Activated CD4-positive, alpha-beta memory T cell treated with anti-CD3 and anti-CD28 coated beads for 36 hours (primary cell): ENCODE results near the gene SPSB4. TPM values are rescaled to one million over a fixed set of nuclear protein-coding genes. Genes with fewer than 3 reads are reported as not detected.

Experiments
- CTCF ChIA-PET: fragments of 350-600 bp; sonication (Branson Sonifier 250); formaldehyde crosslinking; loops from one replicate; lab custom pipeline; 2021; ENCODE audit warnings: antibody characterized with exemption, inconsistent platforms; lab: Charles Lee
- POLR2A ChIA-PET: fragments of 350-600 bp; sonication (Branson Sonifier 250); formaldehyde crosslinking; loops from one replicate; lab custom pipeline; 2021; ENCODE audit warnings: antibody characterized with exemption; lab: Charles Lee
- DNase-seq: peaks from one replicate; pipeline ENCODE4 v3.0.0-alpha.2; 2020
- H3K27ac Mint-ChIP-seq: one replicate; pipeline ENCODE4 v1.8.0; 2021; ENCODE audit warnings: mixed read lengths
- H3K27me3 Mint-ChIP-seq: one replicate; pipeline ENCODE4 v1.8.0; 2021; ENCODE audit warnings: mixed read lengths
- H3K36me3 Mint-ChIP-seq: one replicate; pipeline ENCODE4 v1.8.0; 2021; ENCODE audit warnings: mixed read lengths
- H3K4me1 Mint-ChIP-seq: one replicate; pipeline ENCODE4 v1.8.0; 2021; ENCODE audit warnings: low read depth, mixed read lengths
- H3K4me3 Mint-ChIP-seq: one replicate; pipeline ENCODE4 v1.8.0; 2021; ENCODE audit warnings: mild to moderate bottlenecking, mixed read lengths
- H3K9me3 Mint-ChIP-seq: one replicate; pipeline ENCODE4 v1.8.0; 2021; ENCODE audit warnings: mixed read lengths
- intact Hi-C: fragments of 100-400 bp; cut with micrococcal nuclease; formaldehyde crosslinking; loops from one replicate; pipeline ENCODE4 v1.15.1; 2023
- total RNA-seq, 2 experiments: library from RNA; stranded (reverse); gene quantifications; one replicate each; pipeline ENCODE4 v1.2.3, GENCODE V29; 2021

The SPSB4 gene
- total RNA-seq, 2 experiments from 2014 or later = not detected

DNA sequence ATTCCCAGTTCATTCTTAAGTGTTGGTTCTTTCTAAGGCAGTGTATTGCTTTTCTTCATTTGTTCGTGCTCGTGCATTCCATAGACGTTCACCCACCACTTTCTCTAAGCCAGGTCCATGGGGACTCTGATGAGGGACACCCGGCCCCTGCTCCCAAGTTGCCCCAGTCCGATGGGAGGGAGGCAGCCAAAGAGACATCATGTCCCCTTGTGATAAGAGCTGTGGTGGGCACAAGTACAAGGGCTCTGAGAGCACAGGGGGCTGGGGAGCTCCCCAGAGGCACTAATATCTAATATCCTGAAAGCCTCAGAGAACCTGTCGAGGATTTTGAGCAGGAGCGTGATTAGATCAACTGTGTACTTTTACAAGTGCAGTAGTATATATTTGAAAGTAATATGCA lies 6.3 kb downstream of the SPSB4 start:
- Mint-ChIP-seq H3K4me3 (no peak overlapping the region), H3K4me1 (peaks cover 1% of the 10 kb centered on the region), H3K9me3 (peaks cover 5% of the 10 kb centered on the region), H3K27me3 (peaks cover 14% of the 10 kb centered on the region), H3K27ac (no peak overlapping the region), H3K36me3 (no peaks in the 10 kb centered on the region)
- ChIA-PET CTCF (no interaction called here), POLR2A (no interaction called here)
- intact Hi-C loops = no loop called here
- DNase-seq = no peak

DNA sequence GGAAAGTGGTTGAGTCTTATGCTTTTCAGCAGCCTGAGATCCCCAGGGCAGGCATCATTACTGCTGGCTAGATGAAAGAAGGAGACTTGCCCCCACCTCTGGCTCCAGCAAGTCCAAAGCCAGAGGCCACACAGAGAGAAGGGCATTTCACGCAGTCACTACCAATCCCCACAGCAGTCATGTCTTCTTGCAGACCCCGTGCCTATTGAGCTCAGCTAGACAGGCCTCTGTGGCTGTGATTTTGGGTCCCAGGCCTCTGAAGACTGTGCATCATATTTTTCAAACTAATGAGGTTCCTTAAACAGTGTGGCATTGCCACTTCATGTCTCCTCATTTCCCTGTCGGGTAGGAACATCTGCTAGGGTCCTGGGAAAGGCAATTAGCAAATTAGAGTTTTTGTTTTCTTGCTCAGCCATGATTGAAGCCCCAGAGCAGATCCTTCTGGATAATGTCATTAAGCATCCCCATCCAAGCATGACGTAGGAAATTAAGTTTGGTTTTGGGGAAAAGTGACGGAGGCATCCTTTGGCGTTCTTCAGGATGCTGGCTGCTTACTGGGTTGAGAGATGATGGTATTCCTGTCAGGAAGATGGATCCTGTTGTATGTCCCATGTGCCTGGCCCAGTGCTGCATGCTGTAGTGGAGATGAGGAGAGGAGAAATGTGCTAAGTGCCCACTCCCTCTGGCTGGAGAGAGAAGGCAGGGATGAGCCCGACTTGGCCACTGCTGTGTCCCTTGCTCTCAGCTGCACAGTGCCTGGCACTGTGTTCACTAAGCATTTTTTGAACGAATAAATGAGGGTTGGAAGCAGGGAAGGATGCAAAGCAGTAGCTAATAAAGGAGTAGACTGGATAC lies 7.0 kb downstream of the SPSB4 start:
- DNase-seq = no peak
- H3K36me3 Mint-ChIP-seq = no peaks in the 10 kb centered on the region
- peaks cover 5% of the 10 kb centered on the region for H3K9me3 Mint-ChIP-seq
- CTCF ChIA-PET = no interaction called here
- POLR2A ChIA-PET = no interaction called here
- H3K4me1 Mint-ChIP-seq = no peaks in the 10 kb centered on the region
- no peak overlapping the region for H3K4me3 Mint-ChIP-seq
- peaks cover 10% of the 10 kb centered on the region for H3K27me3 Mint-ChIP-seq
- no peak overlapping the region for H3K27ac Mint-ChIP-seq
- intact Hi-C loops = no loop called here

GRCh38 chr3:141058996-141059395 lies 7.8 kb downstream of the SPSB4 start:
- ChIA-PET CTCF (no interaction called here), POLR2A (no interaction called here)
- peaks cover 4% of the 10 kb centered on the region for H3K27me3 Mint-ChIP-seq
- H3K4me3 Mint-ChIP-seq = no peak overlapping the region
- no peaks in the 10 kb centered on the region for H3K4me1 Mint-ChIP-seq
- DNase-seq = no peak
- H3K36me3 Mint-ChIP-seq = no peaks in the 10 kb centered on the region
- H3K27ac Mint-ChIP-seq = no peak overlapping the region
- intact Hi-C loops = no loop called here
- H3K9me3 Mint-ChIP-seq = peaks cover 5% of the 10 kb centered on the region

GRCh38 chr3:141059816-141060215 lies 8.7 kb downstream of the SPSB4 start:
- H3K27ac Mint-ChIP-seq = no peak overlapping the region
- intact Hi-C loops = no loop called here
- H3K9me3 Mint-ChIP-seq = peaks cover 5% of the 10 kb centered on the region
- no peaks in the 10 kb centered on the region for H3K4me1 Mint-ChIP-seq
- H3K27me3 Mint-ChIP-seq = peaks cover 7% of the 10 kb centered on the region
- ChIA-PET CTCF (no interaction called here), POLR2A (no interaction called here)
- H3K4me3 Mint-ChIP-seq = no peak overlapping the region
- DNase-seq = no peak
- H3K36me3 Mint-ChIP-seq = no peaks in the 10 kb centered on the region

- POLR2A ChIA-PET = no interaction called here
- H3K9me3 Mint-ChIP-seq = peaks cover 5% of the 10 kb centered on the region
- CTCF ChIA-PET = no interaction called here
- no peaks in the 10 kb centered on the region for H3K4me1 Mint-ChIP-seq
- intact Hi-C loops = no loop called here
- H3K4me3 Mint-ChIP-seq = no peak overlapping the region
- DNase-seq = no peak
- H3K36me3 Mint-ChIP-seq = no peaks in the 10 kb centered on the region
- H3K27ac Mint-ChIP-seq = no peak overlapping the region
- peaks cover 4% of the 10 kb centered on the region for H3K27me3 Mint-ChIP-seq
Measured at GRCh38 chr3:141060327-141060726, 9.2 kb downstream of the SPSB4 start.

DNA sequence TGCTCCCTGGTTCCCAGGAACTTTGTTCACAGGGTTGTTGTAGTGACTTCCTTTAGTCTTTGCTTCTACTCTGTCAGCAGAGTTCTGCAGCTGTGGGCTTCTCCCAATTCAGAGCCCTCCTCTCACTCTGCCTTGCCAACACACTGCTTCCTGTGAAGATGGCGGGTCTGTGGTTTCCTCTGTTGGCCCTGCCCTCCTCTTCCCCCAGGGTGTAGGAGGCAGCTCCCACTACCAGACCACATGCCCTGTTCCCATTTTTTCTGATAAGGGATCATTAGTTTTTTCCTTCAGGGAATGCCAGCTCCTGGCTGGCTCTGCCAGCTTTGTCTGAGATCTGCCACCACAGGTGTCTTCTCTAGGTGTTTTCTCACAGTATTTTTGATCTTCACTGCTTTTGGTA lies 12.7 kb downstream of the SPSB4 start:
- Mint-ChIP-seq H3K36me3 (no peaks in the 10 kb centered on the region), H3K9me3 (peaks cover 5% of the 10 kb centered on the region), H3K27me3 (peaks cover 4% of the 10 kb centered on the region), H3K4me1 (no peaks in the 10 kb centered on the region), H3K27ac (no peak overlapping the region), H3K4me3 (no peak overlapping the region)
- no peak for DNase-seq
- intact Hi-C loops = no loop called here
- ChIA-PET CTCF (no interaction called here), POLR2A (no interaction called here)

GRCh38 chr3:141064255-141064926 lies 13.2 kb downstream of the SPSB4 start:
- ChIA-PET POLR2A (no interaction called here), CTCF (interaction anchor here (1.0 kb wide), 1 partner anchor 128 kb away, joined by 3 read pairs; no protein-coding TSS in a partner anchor)
- Mint-ChIP-seq H3K27ac (no peak overlapping the region), H3K27me3 (peaks cover 4% of the 10 kb centered on the region), H3K36me3 (no peaks in the 10 kb centered on the region), H3K4me1 (no peaks in the 10 kb centered on the region), H3K9me3 (peaks cover 1% of the 10 kb centered on the region), H3K4me3 (no peak overlapping the region)
- no peak for DNase-seq
- intact Hi-C loops = no loop called here

GRCh38 chr3:141065258-141065657 lies 14.1 kb downstream of the SPSB4 start:
- intact Hi-C loops = no loop called here
- no peak for DNase-seq
- CTCF ChIA-PET = interaction anchor here (1.0 kb wide), 1 partner anchor 127 kb away, joined by 3 read pairs; no protein-coding TSS in a partner anchor
- H3K4me1 Mint-ChIP-seq = no peaks in the 10 kb centered on the region
- no peaks in the 10 kb centered on the region for H3K36me3 Mint-ChIP-seq
- no peak overlapping the region for H3K27ac Mint-ChIP-seq
- peaks cover 4% of the 10 kb centered on the region for H3K27me3 Mint-ChIP-seq
- POLR2A ChIA-PET = no interaction called here
- H3K4me3 Mint-ChIP-seq = no peak overlapping the region
- H3K9me3 Mint-ChIP-seq = no peaks in the 10 kb centered on the region

- CTCF ChIA-PET = no interaction called here
- Mint-ChIP-seq H3K4me3 (no peak overlapping the region), H3K36me3 (no peaks in the 10 kb centered on the region), H3K4me1 (no peaks in the 10 kb centered on the region), H3K9me3 (no peaks in the 10 kb centered on the region), H3K27ac (no peak overlapping the region), H3K27me3 (peaks cover 4% of the 10 kb centered on the region)
- POLR2A ChIA-PET = no interaction called here
- intact Hi-C loops = no loop called here
- DNase-seq = no peak
Measured at GRCh38 chr3:141065841-141066805, 15.0 kb downstream of the SPSB4 start.

DNA sequence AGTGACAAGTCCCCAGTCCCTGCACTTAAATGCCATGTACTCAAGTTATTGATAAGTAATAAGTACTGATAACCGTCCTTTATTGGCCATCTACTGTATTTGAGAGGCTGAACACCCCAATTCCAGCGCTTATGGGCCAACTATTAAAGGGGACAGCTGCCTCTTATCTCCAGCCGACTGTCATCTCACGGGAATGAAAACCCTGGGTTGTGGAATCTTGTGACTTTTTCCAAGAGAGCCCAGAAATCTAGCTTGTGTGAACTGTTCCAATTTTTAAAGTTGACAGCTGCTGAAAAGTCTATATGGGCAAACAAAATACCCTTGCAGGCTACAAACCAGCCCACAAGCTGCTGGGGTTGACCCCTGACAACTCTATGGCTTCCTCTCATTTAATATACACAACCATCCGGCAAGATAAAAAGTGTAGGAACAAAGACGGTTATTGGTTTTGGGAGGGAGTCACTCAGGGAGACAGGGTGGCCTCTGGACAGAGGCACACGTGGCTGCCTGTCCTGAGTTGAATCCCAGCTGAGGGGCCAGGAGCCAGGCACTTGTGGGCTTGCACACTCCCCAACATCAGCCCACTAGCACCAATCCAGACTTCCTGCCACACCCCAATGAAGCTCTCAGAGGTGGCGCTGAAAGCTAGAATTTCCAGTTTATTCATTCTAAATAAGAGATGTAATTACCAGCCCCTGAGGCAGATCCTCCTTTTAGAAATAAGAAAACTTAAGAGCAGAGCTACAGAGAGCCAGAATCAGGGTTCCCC lies 16.2 kb downstream of the SPSB4 start:
- DNase-seq = no peak
- Mint-ChIP-seq H3K9me3 (no peaks in the 10 kb centered on the region), H3K36me3 (no peaks in the 10 kb centered on the region), H3K27me3 (peaks cover 4% of the 10 kb centered on the region), H3K4me1 (no peaks in the 10 kb centered on the region), H3K27ac (no peak overlapping the region), H3K4me3 (no peak overlapping the region)
- CTCF ChIA-PET = no interaction called here
- POLR2A ChIA-PET = no interaction called here
- intact Hi-C loops = no loop called here

DNA sequence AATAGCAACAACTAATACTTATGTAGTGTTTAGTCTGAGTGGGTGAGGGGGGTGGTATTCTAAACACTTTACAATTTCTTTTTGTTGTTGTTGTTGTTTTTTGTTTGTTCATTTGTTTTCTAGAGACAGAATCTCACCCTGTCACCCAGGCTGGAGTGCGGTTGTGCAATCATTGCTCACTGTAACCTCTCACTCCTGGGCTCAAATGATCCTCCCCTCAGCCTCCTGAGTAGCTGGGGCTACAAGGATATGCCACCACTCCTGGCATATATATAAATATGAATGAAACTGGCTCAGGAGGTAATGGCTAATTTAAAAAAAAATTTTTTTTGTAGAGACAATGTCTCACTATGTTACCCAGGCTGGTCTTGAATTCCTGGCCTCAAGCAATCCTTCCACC lies 19.1 kb downstream of the SPSB4 start:
- Mint-ChIP-seq H3K4me1 (no peaks in the 10 kb centered on the region), H3K36me3 (no peaks in the 10 kb centered on the region), H3K27me3 (no peaks in the 10 kb centered on the region), H3K9me3 (no peaks in the 10 kb centered on the region), H3K4me3 (no peak overlapping the region), H3K27ac (no peak overlapping the region)
- POLR2A ChIA-PET = no interaction called here
- no peak for DNase-seq
- CTCF ChIA-PET = no interaction called here
- intact Hi-C loops = no loop called here
